OCI-M2 (cell line): Measurements from ENCODE around the gene PROS1.
"Not testable (repeated sequence)": the region's sequence is repeated elsewhere in the genome, so short reads cannot be mapped to it uniquely, and the experiment has no call there.

Experiments
- DNase-seq: peaks from one replicate; lab custom pipeline; 2025; ENCODE audit not compliant: unreplicated experiment; lab: John Stamatoyannopoulos, UW

Gene PROS1

DNA sequence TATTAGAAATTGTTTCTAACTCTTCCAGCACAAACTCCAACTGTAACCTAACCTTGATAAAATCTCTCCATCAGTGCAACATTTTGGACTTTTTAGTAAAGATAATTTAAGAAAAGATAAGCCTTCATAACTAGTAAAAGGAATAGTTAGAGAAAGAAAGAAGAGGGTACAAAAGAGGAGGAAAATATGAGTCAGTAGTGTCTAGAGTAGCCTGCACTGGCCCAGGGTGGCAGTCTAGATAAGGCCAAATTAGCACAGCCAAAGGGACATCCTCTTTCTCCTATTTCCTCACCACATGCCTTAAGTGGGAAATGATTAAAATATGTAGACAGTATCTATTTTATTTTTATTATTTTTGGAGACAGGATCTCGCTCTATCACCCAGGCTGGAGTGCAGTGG is 3.7 kb downstream of the PROS1 start:
- peak; percentile 33 for DNase-seq

GRCh38 chr3:93969443-93969842 is 4.3 kb downstream of the PROS1 start:
- peak; percentile 32 for DNase-seq

DNA sequence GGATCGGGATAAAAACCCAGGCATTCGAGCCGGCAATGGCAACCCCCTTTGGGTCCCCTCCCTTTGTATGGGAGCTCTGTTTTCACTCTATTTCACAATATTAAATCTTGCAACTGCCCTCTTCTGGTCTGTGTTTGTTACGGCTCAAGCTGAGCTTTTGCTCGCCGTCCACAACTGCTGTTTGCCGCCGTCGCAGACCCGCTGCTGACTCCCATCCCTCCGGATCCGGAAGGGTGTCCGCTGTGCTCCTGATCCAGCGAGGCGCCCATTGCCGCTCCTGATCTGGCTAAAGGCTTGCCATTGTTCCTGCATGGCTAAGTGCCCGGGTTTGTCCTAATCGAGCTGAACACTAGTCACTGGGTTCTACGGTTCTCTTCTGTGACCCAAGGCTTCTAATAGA is 8.6 kb downstream of the PROS1 start:
- DNase-seq = not testable (repeated sequence)

GRCh38 chr3:93962798-93963197 is 10.9 kb downstream of the PROS1 start:
- no peak for DNase-seq

GRCh38 chr3:93961489-93961888 is 12.2 kb downstream of the PROS1 start:
- DNase-seq = no peak

DNA sequence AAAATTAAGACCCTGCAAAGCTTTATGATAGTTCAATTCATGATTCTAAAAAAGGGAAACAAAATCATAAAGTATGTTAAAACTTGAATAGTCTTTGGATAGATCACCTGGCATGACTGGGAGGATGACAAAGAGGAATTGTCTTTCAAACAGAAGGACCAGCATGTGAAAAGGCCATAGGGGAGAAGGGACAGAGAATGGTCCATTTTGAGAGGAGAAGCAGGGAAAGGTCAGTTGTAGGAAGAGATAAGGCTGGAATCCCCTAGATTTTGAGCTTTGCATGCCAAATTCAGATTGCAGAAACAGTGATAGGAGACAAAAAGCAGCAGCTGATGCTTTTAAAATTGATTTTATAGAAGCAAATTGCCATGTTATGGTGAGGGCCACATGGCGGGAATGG is 12.7 kb downstream of the PROS1 start:
- DNase-seq = no peak

GRCh38 chr3:93949958-93950357 is 23.7 kb downstream of the PROS1 start:
- not testable (repeated sequence) for DNase-seq

DNA sequence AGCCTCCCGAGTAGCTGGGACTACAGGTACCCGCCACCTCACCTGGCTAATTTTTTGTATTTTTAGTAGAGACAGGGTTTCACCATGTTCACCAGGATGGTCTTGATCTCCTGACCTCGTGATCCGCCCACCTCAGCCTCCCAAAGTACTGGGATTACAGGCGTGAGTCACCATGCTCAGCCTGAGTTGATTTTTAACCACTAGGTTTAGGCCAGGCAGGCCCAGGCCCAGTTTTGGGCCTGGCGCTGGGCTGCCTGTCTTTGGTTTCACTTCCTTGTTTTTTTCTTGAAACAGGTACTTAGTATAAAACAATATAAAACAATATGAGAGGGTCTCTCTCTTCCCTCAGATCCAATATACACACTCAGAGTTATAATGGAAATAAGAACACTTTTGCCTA is 36.2 kb downstream of the PROS1 start:
- not testable (repeated sequence) for DNase-seq

DNA sequence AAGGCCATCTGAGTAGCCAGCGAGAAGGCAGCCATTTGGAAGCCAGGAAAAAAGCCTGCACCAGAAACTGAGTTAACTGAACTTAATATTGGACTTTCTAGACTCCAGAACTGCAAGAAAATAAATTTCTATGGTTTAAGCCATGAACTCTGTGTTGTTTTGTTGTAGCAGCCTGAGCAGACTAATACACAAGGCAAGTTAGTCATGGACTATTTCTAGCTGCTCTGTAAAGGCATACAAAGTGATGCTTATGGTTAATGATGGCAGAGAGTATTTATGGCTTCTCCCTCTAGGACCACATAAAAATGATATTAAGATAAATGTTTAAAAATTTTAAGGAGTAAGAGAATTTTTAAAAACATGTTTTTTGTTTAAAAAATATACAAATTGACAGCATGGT is 37.1 kb downstream of the PROS1 start:
- no peak for DNase-seq

DNA sequence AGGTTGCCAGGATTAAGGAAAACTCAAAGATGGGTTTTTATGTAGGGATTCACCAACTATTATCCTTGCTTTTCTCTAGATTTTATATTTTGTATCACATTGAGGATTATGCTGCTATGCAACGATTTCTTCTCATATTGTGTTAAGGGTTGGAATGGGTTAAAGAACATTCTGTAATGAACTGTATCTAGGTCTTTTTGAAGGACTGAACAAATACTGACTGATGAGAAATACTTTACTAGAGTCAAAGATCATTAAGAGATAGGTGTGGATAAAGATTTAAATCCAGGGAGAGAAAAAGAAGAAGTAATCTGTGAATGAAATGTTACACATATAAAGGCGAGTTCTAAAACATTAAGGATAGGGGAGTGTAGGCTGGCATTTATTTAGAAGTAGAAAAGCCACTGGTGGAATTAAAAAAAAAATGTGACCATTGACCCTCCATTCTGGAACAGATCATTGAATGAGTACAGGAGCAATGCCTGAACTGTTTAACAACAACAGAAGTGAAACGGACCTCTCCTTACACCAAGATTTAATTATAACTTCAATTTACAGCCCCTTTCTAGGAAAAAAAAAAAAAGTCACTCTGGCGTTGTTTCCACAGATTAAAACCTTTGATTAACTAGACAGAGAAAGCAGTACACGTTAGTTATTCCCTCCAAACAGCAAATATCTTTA is 39.2 kb downstream of the PROS1 start:
- DNase-seq = no peak

DNA sequence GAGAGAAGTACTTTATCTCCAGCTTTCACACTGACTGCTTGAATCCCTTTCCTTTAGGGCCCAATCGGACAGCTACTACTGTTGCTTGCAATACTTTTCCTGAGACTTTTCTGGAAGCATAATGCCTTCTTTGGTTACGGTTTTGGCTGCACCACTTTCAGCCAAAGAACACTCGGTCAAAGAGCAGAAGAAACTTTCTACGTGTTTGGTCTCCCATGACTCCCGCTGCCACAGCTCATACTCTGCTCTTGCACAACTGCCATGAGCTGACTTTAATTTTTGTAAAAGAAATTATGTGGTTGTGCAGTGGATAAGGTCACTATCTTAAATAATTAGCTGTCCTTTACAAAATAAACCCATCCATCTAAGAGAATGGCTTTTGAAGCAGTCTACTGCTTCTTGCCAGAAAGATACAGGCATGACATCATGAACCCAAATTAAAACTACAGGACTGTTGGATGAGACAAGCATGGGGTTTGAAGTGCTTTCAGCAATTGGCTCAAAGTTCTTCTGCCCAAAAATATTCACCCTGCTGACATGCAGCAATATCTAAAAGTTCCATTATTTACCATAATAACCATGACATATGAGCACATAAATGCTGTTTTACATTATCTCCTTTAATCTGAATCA is 42.0 kb downstream of the PROS1 start:
- DNase-seq = no peak

- no peak for DNase-seq
Observed at GRCh38 chr3:93930041-93930440, 43.7 kb downstream of the PROS1 start.

DNA sequence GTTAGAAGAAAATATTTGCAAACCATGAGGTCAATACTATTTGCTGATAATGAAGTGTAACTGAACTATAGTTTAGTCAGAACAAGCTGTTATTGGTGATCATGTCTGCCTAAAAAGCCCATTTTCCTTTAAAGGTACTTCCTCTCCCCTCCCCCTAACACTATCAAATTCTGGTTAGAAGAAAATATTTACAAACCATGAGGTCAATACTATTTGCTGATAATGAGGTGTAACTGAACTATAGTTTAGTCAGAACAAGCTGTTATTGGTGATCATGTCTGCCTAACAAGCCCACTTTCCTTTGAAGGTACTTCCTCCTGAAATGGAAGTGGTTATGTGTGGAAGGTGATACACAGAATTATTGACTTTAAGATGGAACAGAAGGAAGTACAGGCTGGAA is 46.9 kb downstream of the PROS1 start:
- DNase-seq = no peak

- no peak for DNase-seq
Observed at GRCh38 chr3:93924491-93924890, 49.2 kb downstream of the PROS1 start.

- no peak for DNase-seq
Observed at GRCh38 chr3:93923006-93923405, 50.7 kb downstream of the PROS1 start.

GRCh38 chr3:93917546-93918029 is 56.1 kb downstream of the PROS1 start:
- DNase-seq = not testable (repeated sequence)

GRCh38 chr3:93913623-93914022 is 60.1 kb downstream of the PROS1 start:
- DNase-seq = not testable (repeated sequence)

DNA sequence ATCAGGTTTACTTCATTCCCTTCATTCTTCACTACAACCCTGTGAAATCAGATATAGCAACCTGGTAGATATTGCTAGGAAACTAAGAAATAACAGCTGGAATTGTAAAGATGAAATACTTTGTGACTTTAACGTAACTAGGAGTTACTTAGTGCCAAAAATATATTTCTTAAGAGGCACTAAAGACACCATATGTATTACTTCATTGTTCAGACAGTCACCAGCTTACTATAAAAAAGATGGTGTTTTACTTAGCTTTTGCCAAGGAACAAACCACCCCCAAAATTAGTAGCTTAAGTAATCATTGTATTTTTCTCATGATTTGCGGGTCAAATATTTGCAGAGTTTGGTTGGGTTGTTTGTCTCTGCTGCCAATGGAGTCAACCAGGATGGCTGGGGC is 62.5 kb downstream of the PROS1 start:
- DNase-seq = no peak

GRCh38 chr3:93910097-93910496 is 63.6 kb downstream of the PROS1 start:
- DNase-seq = no peak

- no peak for DNase-seq
Observed at GRCh38 chr3:93907132-93907531, 66.6 kb downstream of the PROS1 start.

DNA sequence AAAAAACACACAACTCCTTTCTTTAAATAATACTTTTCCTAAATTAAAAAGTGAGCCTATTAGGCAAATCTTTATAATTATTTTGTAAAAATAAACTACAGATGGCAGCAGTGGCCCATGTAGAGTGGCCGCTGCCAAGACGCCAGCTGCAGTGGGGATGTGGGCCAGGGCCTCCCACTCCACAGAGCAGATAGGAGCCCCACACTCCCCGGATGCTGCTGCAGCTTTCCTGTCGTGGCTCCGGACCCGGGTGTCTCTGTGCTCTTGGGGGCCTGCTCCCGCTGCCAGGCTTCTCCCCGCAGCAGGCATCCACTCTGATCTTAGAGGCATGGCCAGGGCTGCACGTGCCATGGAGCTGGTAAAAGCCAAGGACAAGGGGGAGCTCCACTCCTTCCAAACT is 67.5 kb downstream of the PROS1 start:
- no peak for DNase-seq

- no peak for DNase-seq
Observed at GRCh38 chr3:93904568-93904967, 69.1 kb downstream of the PROS1 start.
